Fibroblast of lung (primary cell): ENCODE data around the gene SORCS2.

Experiments used
- CTCF ChIP-seq, 2 donors: IDR thresholded peaks in 1 of 2; conservative IDR thresholded peaks in 1 of 2; 1 replicate in 1 of 2; 2 replicates in 1 of 2; pipeline ENCODE4 v1.5.1; 2011 to 2012; ENCODE audit warnings: low read length in 2 of 2, control low read depth in 1 of 2, inconsistent platforms in 1 of 2, low read depth in 1 of 2, mild to moderate bottlenecking in 1 of 2
- EZH2 ChIP-seq: IDR thresholded peaks from 2 replicates; pipeline ENCODE4 v1.5.1; 2012; ENCODE audit warnings: low read length, control low read depth, mild to moderate bottlenecking; ENCODE audit errors: missing control alignments

GRCh38 chr4:7630568-7631287, 438.4 kb downstream of the SORCS2 start:
- TF ChIP-seq CTCF (conservative IDR thresholded peaks at IDR 0.05 in 1 of 2, IDR thresholded peaks at IDR 0.05 in 1 of 2; ENCODE audit: low read depth in 1 of 2, low read length in 2 of 2) (no peak), EZH2 (no peak)
